ENCODE results near the gene TRDN.

DNA sequence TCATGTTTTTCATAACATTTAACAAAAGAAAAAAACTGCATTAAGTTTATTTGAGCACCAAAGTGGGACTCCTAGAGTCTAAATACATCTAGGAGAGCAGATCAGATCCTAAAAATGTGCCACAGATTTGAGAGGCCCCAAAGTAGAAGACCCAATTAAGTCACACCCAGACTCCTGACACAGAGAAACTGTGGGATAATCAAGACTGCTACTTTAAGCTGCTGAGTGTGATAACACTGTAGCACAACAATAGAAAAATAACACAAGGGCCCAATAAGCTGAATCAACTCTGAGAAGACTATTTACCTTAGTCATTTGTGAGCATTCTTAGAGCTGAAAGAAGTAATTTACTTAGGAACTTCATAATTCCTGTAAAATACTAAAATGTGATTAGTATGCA lies 26.0 kb downstream of the TRDN start:
- no peak for TF ChIP-seq EZH2 (IDR thresholded peaks at IDR 0.05; ENCODE audit: borderline replicate concordance, low read length)
- TF ChIP-seq, protein P1, sequence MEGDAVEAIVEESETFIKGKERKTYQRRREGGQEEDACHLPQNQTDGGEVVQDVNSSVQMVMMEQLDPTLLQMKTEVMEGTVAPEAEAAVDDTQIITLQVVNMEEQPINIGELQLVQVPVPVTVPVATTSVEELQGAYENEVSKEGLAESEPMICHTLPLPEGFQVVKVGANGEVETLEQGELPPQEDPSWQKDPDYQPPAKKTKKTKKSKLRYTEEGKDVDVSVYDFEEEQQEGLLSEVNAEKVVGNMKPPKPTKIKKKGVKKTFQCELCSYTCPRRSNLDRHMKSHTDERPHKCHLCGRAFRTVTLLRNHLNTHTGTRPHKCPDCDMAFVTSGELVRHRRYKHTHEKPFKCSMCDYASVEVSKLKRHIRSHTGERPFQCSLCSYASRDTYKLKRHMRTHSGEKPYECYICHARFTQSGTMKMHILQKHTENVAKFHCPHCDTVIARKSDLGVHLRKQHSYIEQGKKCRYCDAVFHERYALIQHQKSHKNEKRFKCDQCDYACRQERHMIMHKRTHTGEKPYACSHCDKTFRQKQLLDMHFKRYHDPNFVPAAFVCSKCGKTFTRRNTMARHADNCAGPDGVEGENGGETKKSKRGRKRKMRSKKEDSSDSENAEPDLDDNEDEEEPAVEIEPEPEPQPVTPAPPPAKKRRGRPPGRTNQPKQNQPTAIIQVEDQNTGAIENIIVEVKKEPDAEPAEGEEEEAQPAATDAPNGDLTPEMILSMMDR (IDR thresholded peaks at IDR 0.05; ENCODE audit: low read length), result no peak
